Smooth muscle cell (in vitro differentiated cells): ENCODE data around the gene CRAMP1. TPM values are rescaled to one million over a fixed set of nuclear protein-coding genes. Genes with fewer than 3 reads are reported as not detected.

ENCODE experiments used
- DNase-seq: peaks from one replicate; lab custom pipeline; 2025; ENCODE audit not compliant: unreplicated experiment; lab: John Stamatoyannopoulos, UW
- H2AFZ ChIP-seq: fragments of 200-600 bp; sonication (generic); 2 replicates; pipeline ENCODE4 v1.6.0; 2016; ENCODE audit warnings: antibody characterized with exemption, low read depth, mild to moderate bottlenecking
- H3F3A ChIP-seq: fragments of 200-600 bp; sonication (generic); 2 replicates; pipeline ENCODE4 v1.6.0; 2017; ENCODE audit warnings: antibody characterized with exemption, low read depth
- H3K27ac ChIP-seq: fragments of 200-600 bp; sonication (generic); 2 replicates; pipeline ENCODE4 v1.5.1; 2016; ENCODE audit warnings: low read depth, mild to moderate bottlenecking
- H3K27me3 ChIP-seq: fragments of 200-600 bp; sonication (generic); 2 replicates; pipeline ENCODE4 v1.6.1; 2016; ENCODE audit warnings: low read depth, mild to moderate bottlenecking
- H3K36me3 ChIP-seq: fragments of 200-600 bp; sonication (generic); 2 replicates; pipeline ENCODE4 v1.5.1; 2016; ENCODE audit warnings: low read depth
- H3K4me1 ChIP-seq: fragments of 200-600 bp; sonication (generic); 2 replicates; pipeline ENCODE4 v1.5.1; 2016; ENCODE audit warnings: low read depth
- H3K4me2 ChIP-seq: fragments of 200-600 bp; sonication (generic); 2 replicates; pipeline ENCODE4 v1.6.0; 2016; ENCODE audit warnings: mild to moderate bottlenecking
- H3K4me3 ChIP-seq: fragments of 200-600 bp; sonication (generic); 2 replicates; pipeline ENCODE4 v1.5.1; 2016; ENCODE audit warnings: mild to moderate bottlenecking
- H3K79me2 ChIP-seq: fragments of 200-600 bp; sonication (generic); 2 replicates; pipeline ENCODE4 v1.6.0; 2016; ENCODE audit warnings: low read depth, mild to moderate bottlenecking
- H3K9ac ChIP-seq: fragments of 200-600 bp; sonication (generic); 2 replicates; pipeline ENCODE4 v1.6.0; 2016; ENCODE audit warnings: low read depth
- H3K9me3 ChIP-seq: fragments of 200-600 bp; sonication (generic); replicated peaks from 2 replicates; pipeline ENCODE4 v1.5.1; 2016; ENCODE audit warnings: low read depth
- H4K20me1 ChIP-seq: fragments of 200-600 bp; sonication (generic); 2 replicates; pipeline ENCODE4 v1.6.0; 2016; ENCODE audit warnings: low read depth
- CTCF ChIP-seq: fragments of 200-600 bp; sonication (generic); IDR thresholded peaks from 2 replicates; pipeline ENCODE4 v1.5.1; 2017; ENCODE audit warnings: borderline replicate concordance, mild to moderate bottlenecking, antibody characterized with exemption; ENCODE audit not compliant: insufficient read depth, poor library complexity, severe bottlenecking
- WGBS: methylation state at CpG from one replicate; pipeline ENCODE4 v1.1.7; 2016; ENCODE audit warnings: low lambda C conversion rate; 5-methylcytosine and 5-hydroxymethylcytosine counted together
- polyA plus RNA-seq: library from polyadenylated mRNA; unstranded; fragments of >200 nt; fragmentation: Nextera tagmentation; extraction: Ambion mirVana; gene quantifications from 2 replicates; pipeline ENCODE4 v1.2.1, GENCODE V29; 2016
- total RNA-seq: library from RNA; depleted of rRNA; stranded (reverse); fragments of >200 nt; gene quantifications from 2 replicates; pipeline ENCODE4 v1.2.3, GENCODE V29; 2014

CRAMP1 gene
- total and polyA plus RNA-seq, 2 experiments from 2014 or later: 7.9 to 16.5 TPM

- Histone ChIP-seq H2AFZ (no peak overlapping the region), H3F3A (peaks cover 10% of the 10 kb centered on the region), H3K36me3 (no peaks in the 10 kb centered on the region), H4K20me1 (peaks cover 41% of the 10 kb centered on the region), H3K4me2 (peak overlapping the region; percentile 94), H3K4me1 (peaks cover 33% of the 10 kb centered on the region), H3K27me3 (no peaks in the 10 kb centered on the region), H3K27ac (peak overlapping the region; percentile 90), H3K4me3 (peak overlapping the region; percentile 92), H3K9me3 (no peaks in the 10 kb centered on the region), H3K79me2 (peaks cover 42% of the 10 kb centered on the region), H3K9ac (peak overlapping the region; percentile 76)
- no peak for TF ChIP-seq CTCF
- no peak for DNase-seq
- WGBS: 5% methylated on average over 20 of the region's 20 CpGs
Measured at GRCh38 chr16:1613211-1613622, 1.1 kb downstream of the CRAMP1 start.

- peaks cover 47% of the 10 kb centered on the region for H4K20me1 ChIP-seq
- TF ChIP-seq CTCF: no peak
- peaks cover 33% of the 10 kb centered on the region for H3K4me1 ChIP-seq
- no peaks in the 10 kb centered on the region for H3K27me3 ChIP-seq
- no peak overlapping the region for H3K27ac ChIP-seq
- no peaks in the 10 kb centered on the region for H3K36me3 ChIP-seq
- H3F3A ChIP-seq: peaks cover 10% of the 10 kb centered on the region
- peak overlapping the region; percentile 76 for H3K9ac ChIP-seq
- H2AFZ ChIP-seq: no peak overlapping the region
- H3K4me3 ChIP-seq: peak overlapping the region; percentile 92
- DNase-seq: peak; percentile 22
- H3K9me3 ChIP-seq: no peaks in the 10 kb centered on the region
- H3K79me2 ChIP-seq: peaks cover 49% of the 10 kb centered on the region
- 2% methylated on average over 27 of the region's 72 CpGs for WGBS
- H3K4me2 ChIP-seq: peak overlapping the region; percentile 94
Measured at GRCh38 chr16:1613728-1614455, 1.7 kb downstream of the CRAMP1 start.

- no peaks in the 10 kb centered on the region for H3K9me3 ChIP-seq
- no peak for TF ChIP-seq CTCF
- peaks cover 56% of the 10 kb centered on the region for H3K79me2 ChIP-seq
- H3K9ac ChIP-seq: peak overlapping the region; percentile 81
- H3K36me3 ChIP-seq: no peaks in the 10 kb centered on the region
- H3K27me3 ChIP-seq: no peaks in the 10 kb centered on the region
- H3K27ac ChIP-seq: peak overlapping the region; percentile 28
- peak overlapping the region; percentile 97 for H3K4me2 ChIP-seq
- peaks cover 31% of the 10 kb centered on the region for H3K4me1 ChIP-seq
- H3K4me3 ChIP-seq: peak overlapping the region; percentile 92
- peaks cover 10% of the 10 kb centered on the region for H3F3A ChIP-seq
- H4K20me1 ChIP-seq: peaks cover 54% of the 10 kb centered on the region
- no peak for DNase-seq
- 1% methylated on average over 30 of the region's 80 CpGs for WGBS
- peak overlapping the region; percentile 71 for H2AFZ ChIP-seq
Measured at GRCh38 chr16:1614456-1615102, 2.4 kb downstream of the CRAMP1 start.
